ENCODE data around the gene TPRN.

Gene TPRN

GRCh38 chr9:137202966-137203365 lies 2.4 kb upstream of the TPRN start:
- TF ChIP-seq CTCF (IDR thresholded peaks at IDR 0.05; ENCODE audit: insufficient read depth, low read length, missing control alignments) = no peak
- no peak for DNase-seq (ENCODE audit: low read depth, low spot score)
- ChIA-PET POLR2A (interaction anchor here (1.0 to 1.2 kb wide), 2 partner anchors 14 to 20 kb away, joined by 3 read pairs; partner anchors contain the start of genes ANAPC2 and SSNA1), CTCF (interaction anchor here (1.8 to 2.7 kb wide), 2 partner anchors 24 to 35 kb away, joined by 9 to 10 read pairs; partner anchors contain the start of gene RNF224)
- no peak overlapping the region for H3K4me3 ChIP-seq (ENCODE audit: low read depth, low read length)

- POLR2A ChIA-PET = interaction anchor here (0.6 to 1.7 kb wide), 9 partner anchors 8 to 41 kb away, joined by 3 to 12 read pairs (median 3); partner anchors contain the start of genes ANAPC2 and TUBB4B
- H3K4me3 ChIP-seq (ENCODE audit: low read depth, low read length) = peak overlapping the region; percentile 79
- CTCF ChIA-PET = interaction anchor here (0.9 to 1.4 kb wide), 8 partner anchors 9 to 172 kb away, joined by 3 to 7 read pairs (median 4); partner anchors contain the start of gene RNF208
- no peak for DNase-seq (ENCODE audit: low read depth, low spot score)
- TF ChIP-seq CTCF (IDR thresholded peaks at IDR 0.05; ENCODE audit: insufficient read depth, low read length, missing control alignments) = no peak
Measured at GRCh38 chr9:137201205-137201868, 796 bp upstream of the TPRN start.

- no peak for TF ChIP-seq CTCF (IDR thresholded peaks at IDR 0.05; ENCODE audit: insufficient read depth, low read length, missing control alignments)
Measured at GRCh38 chr9:137199411-137200121, 975 bp downstream of the TPRN start.

GRCh38 chr9:137198902-137199283 lies 1.6 kb downstream of the TPRN start:
- H3K4me3 ChIP-seq (ENCODE audit: low read depth, low read length) = peak overlapping the region; percentile 57
- TF ChIP-seq CTCF (IDR thresholded peaks at IDR 0.05; ENCODE audit: insufficient read depth, low read length, missing control alignments) = no peak
- CTCF ChIA-PET = interaction anchor here (1.0 to 2.5 kb wide), 3 partner anchors 10 to 38 kb away, joined by 6 to 15 read pairs (median 7); partner anchors contain the start of genes ANAPC2 and SSNA1
- POLR2A ChIA-PET = interaction anchor here (0.5 to 1.5 kb wide), 2 partner anchors 10 to 25 kb away, joined by 3 to 5 read pairs; partner anchors contain the start of genes ANAPC2 and SSNA1
- no peak for DNase-seq (ENCODE audit: low read depth, low spot score)

More at GRCh38 chr9:137199411-137200121, 975 bp downstream of the TPRN start:
- ChIA-PET CTCF (interaction anchor here (1.0 to 1.8 kb wide), 2 partner anchors 23 to 37 kb away, joined by 6 to 7 read pairs; no protein-coding TSS in a partner anchor), POLR2A (interaction anchor here (0.5 to 1.5 kb wide), 2 partner anchors 11 to 24 kb away, joined by 3 to 5 read pairs; partner anchors contain the start of genes ANAPC2 and SSNA1)
- no peak for DNase-seq (ENCODE audit: low read depth, low spot score)
- H3K4me3 ChIP-seq (ENCODE audit: low read depth, low read length) = peak overlapping the region; percentile 57

- ChIA-PET POLR2A (interaction anchor here (1.5 kb wide), 1 partner anchor 10 kb away, joined by 5 read pairs; the partner anchor contains the start of genes ANAPC2 and SSNA1), CTCF (interaction anchor here (1.8 to 2.5 kb wide), 2 partner anchors 9 to 39 kb away, joined by 7 to 15 read pairs; partner anchors contain the start of genes ANAPC2 and SSNA1)
- no peak for DNase-seq (ENCODE audit: low read depth, low spot score)
- peak overlapping the region; percentile 57 for H3K4me3 ChIP-seq (ENCODE audit: low read depth, low read length)
- TF ChIP-seq CTCF (IDR thresholded peaks at IDR 0.05; ENCODE audit: insufficient read depth, low read length, missing control alignments) = no peak
Measured at GRCh38 chr9:137198051-137198901, 2.3 kb downstream of the TPRN start.

All from AG04449 (cell line).